GM12801 (cell line): Measurements from ENCODE around the gene IL9.

ENCODE experiments used
- TF ChIP-seq, protein P1 (sequence below): IDR thresholded peaks from one replicate; pipeline ENCODE4 v1.5.1; 2011; ENCODE audit warnings: control low read depth; ENCODE audit not compliant: insufficient read length; ENCODE audit errors: extremely low read depth

Gene IL9

GRCh38 chr5:135859641-135860040, 36.0 kb downstream of the IL9 start:
- TF ChIP-seq, protein P1, sequence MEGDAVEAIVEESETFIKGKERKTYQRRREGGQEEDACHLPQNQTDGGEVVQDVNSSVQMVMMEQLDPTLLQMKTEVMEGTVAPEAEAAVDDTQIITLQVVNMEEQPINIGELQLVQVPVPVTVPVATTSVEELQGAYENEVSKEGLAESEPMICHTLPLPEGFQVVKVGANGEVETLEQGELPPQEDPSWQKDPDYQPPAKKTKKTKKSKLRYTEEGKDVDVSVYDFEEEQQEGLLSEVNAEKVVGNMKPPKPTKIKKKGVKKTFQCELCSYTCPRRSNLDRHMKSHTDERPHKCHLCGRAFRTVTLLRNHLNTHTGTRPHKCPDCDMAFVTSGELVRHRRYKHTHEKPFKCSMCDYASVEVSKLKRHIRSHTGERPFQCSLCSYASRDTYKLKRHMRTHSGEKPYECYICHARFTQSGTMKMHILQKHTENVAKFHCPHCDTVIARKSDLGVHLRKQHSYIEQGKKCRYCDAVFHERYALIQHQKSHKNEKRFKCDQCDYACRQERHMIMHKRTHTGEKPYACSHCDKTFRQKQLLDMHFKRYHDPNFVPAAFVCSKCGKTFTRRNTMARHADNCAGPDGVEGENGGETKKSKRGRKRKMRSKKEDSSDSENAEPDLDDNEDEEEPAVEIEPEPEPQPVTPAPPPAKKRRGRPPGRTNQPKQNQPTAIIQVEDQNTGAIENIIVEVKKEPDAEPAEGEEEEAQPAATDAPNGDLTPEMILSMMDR = no peak

- TF ChIP-seq, protein P1 = no peak
Measured at GRCh38 chr5:135857630-135858311, 37.9 kb downstream of the IL9 start.

DNA sequence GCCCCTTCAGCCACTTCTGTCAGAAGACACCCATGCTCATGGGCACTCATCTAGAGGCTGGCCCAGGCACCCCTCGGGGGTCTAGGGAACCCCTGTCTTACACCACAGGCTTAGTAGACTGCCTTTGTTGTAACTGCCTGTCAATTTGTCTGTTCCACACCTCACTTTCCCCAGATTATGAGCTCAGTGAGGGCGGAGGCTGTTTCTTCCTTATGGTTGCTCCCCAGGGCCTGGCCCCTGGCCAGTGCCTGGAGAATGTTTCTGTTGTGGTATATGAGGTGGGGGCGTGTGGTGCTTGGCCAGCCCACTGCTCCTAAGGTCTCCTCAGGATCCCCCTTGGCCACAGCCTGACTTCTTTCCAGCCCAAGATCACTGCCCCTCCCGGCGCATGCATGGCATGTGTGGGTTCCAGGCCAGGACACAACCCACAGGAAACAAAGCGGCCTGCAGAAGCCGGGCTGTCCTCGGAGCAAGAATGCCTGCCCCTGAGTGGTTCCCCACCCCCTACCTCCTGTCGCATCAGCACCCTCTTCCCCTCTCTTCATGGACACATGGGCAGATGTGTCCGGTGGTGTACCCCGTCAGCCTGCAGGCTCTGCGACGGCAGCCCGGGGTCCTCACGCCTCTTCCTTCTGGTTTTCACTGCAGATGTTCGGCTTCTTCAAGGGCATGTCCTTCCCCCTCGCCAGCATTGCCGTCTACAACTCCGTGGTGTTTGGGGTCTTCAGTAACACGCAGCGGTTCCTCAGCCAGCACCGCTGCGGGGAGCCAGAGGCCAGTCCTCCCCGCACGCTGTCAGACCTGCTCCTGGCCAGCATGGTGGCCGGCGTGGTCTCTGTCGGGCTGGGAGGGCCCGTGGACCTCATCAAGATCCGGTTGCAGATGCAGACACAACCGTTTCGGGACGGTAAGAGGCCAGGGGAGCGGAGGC, 43.5 kb downstream of the IL9 start:
- TF ChIP-seq, protein P1 = no peak

DNA sequence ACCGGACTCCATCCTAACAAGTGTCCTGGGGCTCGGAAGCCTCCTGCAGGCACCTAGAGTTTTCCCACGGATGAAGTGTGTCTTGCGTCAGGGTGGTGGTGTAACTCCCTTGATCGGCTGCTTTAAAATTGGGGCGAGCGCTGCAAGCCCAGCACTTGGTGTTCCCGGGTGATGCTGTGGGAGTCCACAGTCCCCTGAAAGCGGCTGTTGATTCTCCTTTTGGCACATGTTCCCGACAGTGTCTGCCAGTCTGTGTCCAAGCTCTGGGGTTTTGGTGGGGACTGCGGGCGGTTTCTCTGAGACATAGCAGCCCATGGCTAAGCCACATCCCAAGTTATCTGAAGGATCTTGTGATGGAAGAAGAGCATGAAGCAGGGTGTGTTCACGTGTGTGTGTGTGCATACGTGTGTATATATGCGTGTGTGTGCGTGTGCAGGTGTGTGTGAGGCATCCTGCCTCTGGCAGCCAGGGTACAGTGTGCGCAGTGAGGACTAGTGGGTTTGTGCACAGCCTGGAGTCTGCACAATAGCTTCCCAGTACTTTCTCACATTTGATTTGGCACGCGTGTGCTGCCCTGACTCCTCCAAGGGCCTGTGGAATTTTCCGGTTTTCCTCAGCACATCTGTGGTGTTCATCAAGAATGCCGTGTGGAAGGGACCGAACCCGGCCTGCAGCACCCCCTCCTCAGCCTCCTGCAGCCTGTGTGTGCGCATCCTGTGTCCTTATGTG, 44.3 kb downstream of the IL9 start:
- TF ChIP-seq, protein P1 = no peak

DNA sequence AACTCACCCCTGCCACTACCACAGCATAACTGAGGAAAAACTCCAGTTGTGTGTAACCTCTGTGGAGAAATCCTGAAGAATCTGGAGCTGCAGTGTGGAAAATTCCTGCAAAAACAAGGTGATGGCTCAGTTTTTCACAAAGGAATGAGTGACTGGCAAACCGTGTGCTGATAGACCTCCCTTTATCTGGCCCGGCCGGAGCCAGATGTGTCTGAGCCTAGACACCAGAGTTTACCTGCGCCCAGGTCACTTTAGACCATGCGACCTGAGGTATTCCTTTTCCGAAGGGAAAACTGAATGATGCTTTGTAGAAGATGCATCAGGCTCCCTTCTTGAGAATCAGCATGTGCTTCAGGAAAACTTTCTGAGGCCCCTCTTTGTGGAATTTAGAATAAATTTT, 45.0 kb downstream of the IL9 start:
- TF ChIP-seq, protein P1 = no peak

DNA sequence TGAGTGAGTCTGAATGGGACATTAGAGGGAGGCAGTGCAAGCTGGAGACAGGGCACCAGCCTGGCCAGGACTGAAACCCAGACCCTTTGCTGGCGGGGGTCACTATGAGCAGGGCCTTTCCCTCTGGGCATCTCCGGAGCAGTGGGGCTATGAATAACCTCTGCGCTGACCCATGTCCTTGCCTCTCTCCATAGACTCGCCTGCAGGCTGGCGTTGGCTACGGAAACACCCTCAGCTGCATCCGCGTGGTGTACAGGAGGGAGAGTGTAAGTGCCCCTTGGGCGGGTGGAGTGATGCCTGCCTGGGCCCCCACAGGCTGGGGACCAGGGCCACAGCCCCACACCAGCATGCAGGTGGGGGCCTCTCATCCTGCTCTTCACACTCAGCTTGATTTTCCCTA, 45.4 kb downstream of the IL9 start:
- TF ChIP-seq, protein P1 = no peak

GRCh38 chr5:135847976-135848375, 47.7 kb downstream of the IL9 start:
- TF ChIP-seq, protein P1 = no peak
